Muscle layer of duodenum (tissue), 2 donors: Measurements from ENCODE around the gene SLC16A5.

Experiments used
- H3K27ac ChIP-seq: one replicate; pipeline ENCODE4 v1.7.0; 2013; ENCODE audit warnings: mild to moderate bottlenecking, low read length
- H3K27me3 ChIP-seq: one replicate; pipeline ENCODE4 v1.7.0; 2013; ENCODE audit warnings: low read depth, mild to moderate bottlenecking, control low read depth, low read length
- H3K36me3 ChIP-seq, 2 donors: one replicate each; pipeline ENCODE4 v1.7.0; 2013; ENCODE audit warnings: low read length in 2 of 2, control low read depth in 1 of 2, mild to moderate bottlenecking in 1 of 2; ENCODE audit not compliant: insufficient read depth in 2 of 2, control insufficient read depth in 1 of 2
- H3K4me1 ChIP-seq, 2 donors: one replicate each; pipeline ENCODE4 v1.7.0; 2013; ENCODE audit warnings: low read length in 2 of 2, mild to moderate bottlenecking in 2 of 2, control low read depth in 1 of 2, moderate library complexity in 1 of 2; ENCODE audit not compliant: insufficient read depth in 2 of 2, control insufficient read depth in 1 of 2
- H3K4me3 ChIP-seq, 2 donors: one replicate each; pipeline ENCODE4 v1.7.0; 2013; ENCODE audit warnings: low read length in 2 of 2, low read depth in 1 of 2, mild to moderate bottlenecking in 1 of 2
- H3K9me3 ChIP-seq, 2 donors: one replicate each; pipeline ENCODE4 v1.7.0; 2013; ENCODE audit warnings: low read length in 2 of 2, control low read depth in 1 of 2, mild to moderate bottlenecking in 1 of 2; ENCODE audit not compliant: control insufficient read depth in 1 of 2
- donor health status: healthy.

Gene SLC16A5

DNA sequence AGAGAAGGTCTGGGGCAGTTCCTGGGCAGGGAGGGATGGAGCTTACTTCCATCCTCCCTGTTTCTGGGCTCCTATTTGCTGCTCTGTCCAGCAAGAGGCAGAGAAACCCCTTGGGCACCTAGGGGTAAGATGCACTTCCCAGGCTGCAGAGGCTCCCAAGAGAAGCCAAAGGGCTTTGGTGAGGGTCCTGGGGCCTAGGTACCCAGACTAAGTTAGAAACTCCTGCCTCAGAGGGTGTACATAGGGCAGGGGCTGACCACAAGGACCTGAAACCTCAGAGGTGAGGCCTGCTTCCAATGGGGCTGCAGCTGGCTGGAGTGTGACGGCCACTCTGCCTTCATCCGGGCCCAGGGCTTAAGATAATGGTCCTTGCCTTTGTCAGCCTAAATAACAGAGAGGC lies 20.4 kb downstream of the SLC16A5 start:
- H3K9me3 ChIP-seq = no peaks in the 10 kb centered on the region
- H3K27me3 ChIP-seq = no peaks in the 10 kb centered on the region
- H3K4me1 ChIP-seq = peaks cover 0 to 19% of the 10 kb centered on the region in 2 donors
- H3K27ac ChIP-seq = no peak overlapping the region
- no peak overlapping the region for H3K4me3 ChIP-seq
- H3K36me3 ChIP-seq = no peaks in the 10 kb centered on the region

DNA sequence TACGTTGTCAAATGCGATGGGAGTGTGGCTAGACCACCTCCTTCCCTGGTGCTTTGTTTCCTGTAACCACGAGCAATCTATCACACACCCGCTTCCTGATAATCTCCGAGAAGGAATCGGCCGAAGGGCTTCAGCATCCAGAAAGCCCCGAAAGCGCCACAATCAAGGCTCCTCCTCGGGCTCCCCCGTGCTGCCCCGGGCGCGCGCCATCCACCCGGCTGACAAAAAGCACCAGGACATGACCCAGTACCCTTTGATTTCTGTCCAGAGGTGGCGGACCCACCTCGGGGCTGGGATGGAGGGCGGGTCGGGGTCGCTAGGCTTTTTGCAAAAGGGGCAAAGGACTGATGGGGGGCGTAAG lies 21.3 kb downstream of the SLC16A5 start:
- H3K27me3 ChIP-seq = no peaks in the 10 kb centered on the region
- H3K27ac ChIP-seq = no peak overlapping the region
- no peaks in the 10 kb centered on the region for H3K36me3 ChIP-seq
- no peaks in the 10 kb centered on the region for H3K9me3 ChIP-seq
- H3K4me1 ChIP-seq = peaks cover 0 to 23% of the 10 kb centered on the region in 2 donors
- peak overlapping the region; percentile 69 to 77 for H3K4me3 ChIP-seq

DNA sequence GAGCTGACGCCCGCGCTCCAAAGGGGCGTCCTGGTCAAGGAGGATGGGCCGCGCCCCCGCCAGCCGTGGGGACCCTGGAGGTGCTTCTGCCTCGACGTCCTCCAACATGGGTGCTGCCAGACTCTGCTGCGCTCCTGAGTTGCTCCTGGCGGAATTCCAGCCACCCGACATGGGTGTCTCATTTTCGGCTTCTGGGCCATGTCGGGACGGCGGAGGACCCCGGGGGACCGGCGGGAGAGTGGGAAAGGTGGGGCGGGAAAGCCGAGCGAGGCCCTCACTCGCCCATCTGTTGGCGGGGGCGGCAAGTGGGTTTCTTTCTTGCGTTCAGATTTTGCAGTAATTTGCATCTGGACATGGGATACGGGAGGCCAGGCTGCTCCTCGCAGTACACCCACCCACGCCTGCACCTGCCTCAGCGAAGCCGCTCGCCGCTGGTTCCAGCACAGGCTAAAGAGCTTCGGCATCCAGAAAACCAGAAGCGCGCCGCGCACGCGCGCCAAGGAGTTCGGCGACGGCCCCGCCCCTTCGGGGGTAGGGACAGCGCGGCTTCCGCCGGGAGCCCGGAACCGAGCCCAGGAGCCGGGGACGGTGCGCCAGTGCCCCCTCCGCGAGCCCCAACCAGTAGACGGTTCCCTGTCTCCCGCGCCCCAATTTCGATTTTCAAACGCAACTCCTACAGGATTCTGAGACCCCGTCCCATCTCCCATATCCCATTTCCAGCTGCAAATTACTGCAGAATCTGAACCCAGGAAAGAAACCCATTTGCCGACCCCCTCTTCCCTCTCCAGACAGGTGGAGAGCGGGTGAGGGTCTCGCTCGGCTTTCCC lies 21.9 kb downstream of the SLC16A5 start, which contains the start of gene ARMC7:
Gene ARMC7 (plus strand): TSS at position 563 of the 827 bp plus-strand sequence. CDS start 320 bp downstream, outside the sequence.
- Histone ChIP-seq H3K27me3 (no peaks in the 10 kb centered on the region), H3K27ac (no peak within 1 kb of the TSS), H3K36me3 (no peaks in the 10 kb centered on the region), H3K4me3 (peak within 1 kb of the TSS; percentile 69 to 77), H3K4me1 (peaks cover 2 to 26% of the 10 kb centered on the region in 2 donors), H3K9me3 (no peaks in the 10 kb centered on the region)

DNA sequence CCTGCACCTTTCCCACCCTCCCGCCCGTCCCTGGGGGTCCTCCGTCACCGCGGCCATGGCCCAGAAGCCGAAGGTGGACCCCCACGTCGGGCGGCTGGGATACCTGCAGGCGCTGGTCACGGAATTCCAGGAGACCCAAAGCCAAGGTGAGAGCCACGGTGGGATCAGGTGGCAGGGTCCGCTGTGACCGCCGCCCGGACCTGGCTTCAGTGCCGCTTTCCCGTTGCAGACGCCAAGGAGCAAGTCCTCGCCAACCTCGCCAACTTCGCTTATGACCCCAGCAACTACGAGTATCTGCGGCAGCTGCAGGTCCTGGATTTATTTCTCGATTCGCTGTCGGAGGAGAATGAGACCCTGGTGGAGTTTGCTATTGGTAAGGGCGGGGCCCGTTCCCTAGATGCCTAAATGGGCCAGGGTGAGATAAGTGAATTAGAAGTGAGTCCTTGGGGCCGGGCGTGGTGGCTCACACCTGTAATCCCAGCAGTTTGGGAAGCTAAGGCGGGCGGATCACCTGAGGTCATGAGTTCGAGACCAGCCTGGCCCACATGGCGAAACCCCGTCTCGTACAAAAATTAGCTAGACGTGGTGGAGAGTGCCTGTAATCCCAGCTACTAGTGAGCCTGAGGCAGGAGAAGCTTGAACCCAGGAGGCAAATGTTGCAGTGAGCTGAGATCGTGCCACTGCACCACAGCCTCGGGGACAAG lies 22.6 kb downstream of the SLC16A5 start:
- H3K4me3 ChIP-seq = peak overlapping the region; percentile 69 to 77
- H3K27me3 ChIP-seq = no peaks in the 10 kb centered on the region
- H3K4me1 ChIP-seq = peaks cover 6 to 33% of the 10 kb centered on the region in 2 donors
- H3K36me3 ChIP-seq = no peaks in the 10 kb centered on the region
- no peaks in the 10 kb centered on the region for H3K9me3 ChIP-seq
- H3K27ac ChIP-seq = no peak overlapping the region

DNA sequence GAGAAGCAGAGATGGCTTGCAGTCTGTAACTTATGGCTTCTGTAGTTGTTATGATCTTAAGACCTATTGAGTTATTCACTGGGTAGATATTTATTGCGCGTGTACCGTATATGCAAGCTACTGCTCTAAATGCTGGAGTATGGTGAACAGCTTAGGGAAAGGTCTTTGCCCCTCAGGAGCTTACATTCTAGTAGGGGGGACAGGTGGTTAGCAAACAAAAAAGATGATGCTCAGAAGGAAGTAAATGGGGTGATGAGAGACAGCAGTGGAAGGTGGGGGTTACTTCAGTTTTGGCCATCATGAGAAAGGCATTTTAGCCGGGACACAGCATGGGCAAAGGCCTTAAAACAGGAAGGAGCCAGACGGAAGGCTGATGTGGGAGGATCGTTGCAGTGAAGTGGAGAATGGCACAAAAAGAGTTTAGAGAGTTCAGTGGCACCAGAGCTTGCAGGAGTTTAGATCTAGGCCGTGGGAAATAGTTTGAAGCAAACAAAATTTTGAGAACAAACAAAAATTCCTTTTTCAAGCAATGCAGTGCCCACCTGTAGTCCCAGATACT lies 24.1 kb downstream of the SLC16A5 start:
- Histone ChIP-seq H3K4me1 (peaks cover 6 to 41% of the 10 kb centered on the region in 2 donors), H3K36me3 (no peaks in the 10 kb centered on the region), H3K4me3 (no peak overlapping the region), H3K27me3 (no peaks in the 10 kb centered on the region), H3K9me3 (no peaks in the 10 kb centered on the region), H3K27ac (no peak overlapping the region)

DNA sequence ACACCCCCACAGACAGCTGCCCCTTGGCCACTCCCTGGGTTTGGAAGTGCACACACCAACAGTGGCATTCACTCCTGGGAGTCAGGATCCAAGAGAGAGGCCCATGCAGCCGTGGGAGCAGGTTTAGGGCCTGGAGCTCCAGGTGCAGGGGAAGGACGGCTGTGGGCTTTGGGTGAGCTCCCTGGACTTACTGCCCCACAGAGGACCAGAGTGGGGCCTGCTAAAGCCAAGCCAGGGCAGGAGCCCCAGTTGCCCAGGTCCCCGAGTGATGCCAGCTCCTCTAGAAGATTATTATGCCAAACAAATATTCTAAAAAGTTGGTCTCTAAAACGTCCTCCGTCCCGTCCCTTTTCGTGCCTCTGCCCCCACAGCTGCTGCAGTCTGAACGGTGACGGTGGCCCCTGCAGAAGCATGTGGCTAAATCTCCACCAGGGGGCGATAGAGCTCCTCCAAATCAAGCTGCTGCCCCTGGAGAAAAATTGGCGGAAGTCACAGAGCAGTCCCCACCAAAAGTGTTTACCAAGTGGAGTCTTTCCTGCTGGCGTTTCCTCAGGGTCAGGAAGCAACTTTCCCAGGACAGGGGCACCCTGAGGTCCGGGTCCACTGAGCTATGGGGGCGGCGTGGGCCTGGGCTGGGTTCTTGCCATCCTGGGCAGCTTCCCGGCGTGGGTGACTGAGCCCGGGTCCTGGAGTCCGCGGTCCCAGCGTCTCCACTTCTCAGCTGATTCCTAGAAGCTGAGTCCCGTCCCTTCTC lies 26.2 kb downstream of the SLC16A5 start:
- H3K36me3 ChIP-seq = no peaks in the 10 kb centered on the region
- no peaks in the 10 kb centered on the region for H3K9me3 ChIP-seq
- peak overlapping the region; percentile 60 to 61 for H3K4me3 ChIP-seq
- H3K4me1 ChIP-seq = peaks cover 6 to 40% of the 10 kb centered on the region in 2 donors
- H3K27me3 ChIP-seq = no peaks in the 10 kb centered on the region
- H3K27ac ChIP-seq = peak overlapping the region; percentile 81

DNA sequence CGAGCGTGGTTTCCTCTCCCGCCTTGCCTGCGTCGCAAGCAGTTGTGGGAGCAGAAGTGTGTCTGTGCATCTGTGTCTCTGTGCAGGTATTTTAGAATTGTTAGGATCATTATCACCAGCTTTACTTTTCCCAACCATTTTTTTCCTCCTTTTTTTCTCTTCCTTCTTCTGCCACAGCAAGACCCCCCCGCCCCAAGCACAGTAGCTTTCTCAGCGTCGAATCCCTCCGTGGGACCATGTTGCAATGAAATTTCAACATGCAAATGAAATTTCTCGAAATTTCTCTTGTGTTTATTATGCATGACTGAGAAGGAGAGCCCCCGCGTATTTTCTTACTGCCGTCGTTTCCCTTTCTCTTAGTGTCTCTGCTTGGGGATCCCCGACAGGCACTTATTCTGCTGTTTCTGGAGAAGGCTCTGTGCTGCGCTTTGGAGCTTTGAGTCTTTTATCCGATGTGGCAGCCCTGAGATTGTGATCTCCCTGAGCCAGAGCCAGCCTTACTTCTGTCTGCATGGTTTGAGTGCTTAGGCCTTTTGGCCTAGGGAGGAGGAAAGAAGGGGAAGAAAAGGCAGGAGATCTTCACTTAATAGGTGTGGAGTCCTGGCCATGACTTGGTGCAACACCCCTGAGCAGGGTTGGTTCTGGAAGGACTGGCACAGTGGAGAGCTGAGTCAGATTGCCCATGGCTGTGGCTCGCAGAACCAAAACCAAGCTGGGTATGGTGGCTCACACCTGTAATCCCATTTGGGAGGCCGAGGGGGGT lies 27.0 kb downstream of the SLC16A5 start:
- Histone ChIP-seq H3K4me1 (peaks cover 6 to 36% of the 10 kb centered on the region in 2 donors), H3K4me3 (peak overlapping the region; percentile 60 to 61), H3K36me3 (no peaks in the 10 kb centered on the region), H3K27me3 (no peaks in the 10 kb centered on the region), H3K27ac (peak overlapping the region; percentile 81), H3K9me3 (no peaks in the 10 kb centered on the region)

DNA sequence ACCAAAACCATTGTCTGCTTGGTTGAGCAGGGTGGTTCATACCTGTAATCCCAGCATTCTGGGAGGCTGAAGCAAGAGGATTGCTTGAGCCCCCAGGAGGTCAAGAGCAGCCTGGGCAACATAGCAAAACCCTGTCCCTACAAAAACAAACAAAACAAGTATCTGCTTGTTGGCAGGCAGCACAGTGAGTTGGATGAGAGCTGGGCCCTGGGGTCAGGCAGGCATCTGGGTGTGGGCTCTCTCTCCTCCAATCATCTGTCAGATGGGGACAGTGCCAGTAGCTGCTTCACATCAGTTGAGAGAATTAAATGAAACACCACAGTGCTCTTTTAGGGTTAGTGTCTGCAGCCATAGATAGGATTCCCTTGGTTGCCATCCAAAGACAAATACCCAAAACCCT lies 27.8 kb downstream of the SLC16A5 start:
- Histone ChIP-seq H3K27me3 (no peaks in the 10 kb centered on the region), H3K27ac (no peak overlapping the region), H3K9me3 (no peaks in the 10 kb centered on the region), H3K4me3 (no peak overlapping the region), H3K4me1 (peaks cover 6 to 32% of the 10 kb centered on the region in 2 donors), H3K36me3 (no peaks in the 10 kb centered on the region)

DNA sequence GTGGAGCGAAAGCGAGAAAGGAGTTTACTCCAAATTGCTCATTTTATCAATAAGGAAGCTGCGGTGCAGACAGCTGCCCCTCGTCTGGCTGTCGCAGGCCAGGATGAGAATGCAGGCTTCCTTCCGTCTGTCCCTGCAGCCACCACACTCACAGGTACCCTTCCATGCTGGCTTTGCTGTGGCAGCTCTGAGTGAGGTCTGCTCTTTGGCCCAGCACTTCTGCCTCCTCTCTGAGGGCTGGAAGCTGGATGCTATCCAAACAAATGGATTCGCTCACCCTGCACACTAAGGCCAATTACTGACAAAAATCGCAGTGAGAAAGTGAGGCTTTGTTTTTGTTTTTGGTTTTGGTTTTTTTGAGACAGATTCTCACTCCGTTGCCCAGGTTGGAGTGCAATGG lies 29.0 kb downstream of the SLC16A5 start:
- no peak overlapping the region for H3K4me3 ChIP-seq
- peaks cover 0 to 6% of the 10 kb centered on the region in 2 donors for H3K36me3 ChIP-seq
- H3K4me1 ChIP-seq = peaks cover 6 to 24% of the 10 kb centered on the region in 2 donors
- H3K27me3 ChIP-seq = no peaks in the 10 kb centered on the region
- H3K9me3 ChIP-seq = no peaks in the 10 kb centered on the region
- H3K27ac ChIP-seq = no peak overlapping the region

DNA sequence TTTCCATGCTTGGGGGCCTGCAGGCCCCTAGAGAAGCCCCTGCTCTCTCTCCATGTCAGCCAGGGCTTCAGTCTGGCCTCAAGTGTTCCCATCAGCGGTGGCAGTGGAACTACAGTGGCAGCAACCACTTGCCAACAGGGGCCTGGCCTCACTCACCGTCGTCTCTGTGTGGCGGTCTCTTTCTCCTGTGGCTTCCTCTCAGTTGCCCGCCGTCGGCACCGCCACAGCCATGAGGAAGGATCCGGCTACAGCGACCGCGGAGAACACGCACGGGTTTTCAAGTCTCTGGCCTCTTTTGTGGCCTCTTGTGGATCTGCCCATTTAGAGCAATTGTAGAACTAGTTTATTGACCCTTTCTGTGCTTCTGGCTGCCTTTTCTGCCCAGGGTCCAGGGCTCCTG lies 30.6 kb downstream of the SLC16A5 start:
- H3K9me3 ChIP-seq = no peaks in the 10 kb centered on the region
- H3K36me3 ChIP-seq = peaks cover 0 to 6% of the 10 kb centered on the region in 2 donors
- H3K27me3 ChIP-seq = no peaks in the 10 kb centered on the region
- no peak overlapping the region for H3K27ac ChIP-seq
- no peak overlapping the region for H3K4me3 ChIP-seq
- peaks cover 6 to 24% of the 10 kb centered on the region in 2 donors for H3K4me1 ChIP-seq
